Skin of body (tissue), 2 donors: ENCODE data around the gene ERMARD. TPM values are rescaled to one million over a fixed set of nuclear protein-coding genes. Genes with fewer than 3 reads are reported as not detected.
"Not testable (repeated sequence)": the region's sequence is repeated elsewhere in the genome, so short reads cannot be mapped to it uniquely, and the experiment has no call there.

Experiments used
- DNase-seq: peaks from one replicate; lab custom pipeline; 2025; lab: John Stamatoyannopoulos, UW
- total RNA-seq: library from RNA; depleted of rRNA; stranded (reverse); fragments of >200 nt; gene quantifications from one replicate; pipeline ENCODE4 v1.2.3, GENCODE V29; 2014

ERMARD gene
- total RNA-seq, 1 donor from 2014 or later = 18.7 TPM

GRCh38 chr6:169738204-169738975, 13.0 kb upstream of the ERMARD start:
- DNase-seq = no peak

- DNase-seq = no peak
These were observed 12.4 kb upstream of the ERMARD start for GRCh38 chr6:169738976-169739529.

- no peak for DNase-seq
These were observed 10.1 kb upstream of the ERMARD start for GRCh38 chr6:169741344-169741743.

GRCh38 chr6:169745405-169745804, 6.0 kb upstream of the ERMARD start:
- no peak for DNase-seq

GRCh38 chr6:169746556-169746955, 4.9 kb upstream of the ERMARD start:
- no peak for DNase-seq

GRCh38 chr6:169752074-169752623, 727 bp downstream of the ERMARD start:
- DNase-seq = peak; percentile 23

GRCh38 chr6:169755162-169755561, 3.7 kb downstream of the ERMARD start:
- DNase-seq = no peak

- DNase-seq = no peak
These were observed 11.9 kb downstream of the ERMARD start for GRCh38 chr6:169763308-169763707.

GRCh38 chr6:169763881-169764280, 12.5 kb downstream of the ERMARD start:
- DNase-seq = no peak

- not testable (repeated sequence) for DNase-seq
These were observed 14.4 kb downstream of the ERMARD start for GRCh38 chr6:169765789-169766188.

GRCh38 chr6:169766232-169766631, 14.8 kb downstream of the ERMARD start:
- no peak for DNase-seq

GRCh38 chr6:169766921-169767736, 15.7 kb downstream of the ERMARD start:
- DNase-seq = no peak

GRCh38 chr6:169774347-169774746, 22.9 kb downstream of the ERMARD start:
- DNase-seq = no peak

- DNase-seq = no peak
These were observed 23.9 kb downstream of the ERMARD start for GRCh38 chr6:169775321-169775720.

GRCh38 chr6:169776379-169776778, 25.0 kb downstream of the ERMARD start:
- no peak for DNase-seq

GRCh38 chr6:169777896-169778295, 26.5 kb downstream of the ERMARD start:
- DNase-seq = no peak

- DNase-seq = no peak
These were observed 27.2 kb downstream of the ERMARD start for GRCh38 chr6:169778646-169779045.

GRCh38 chr6:169779092-169779815, 27.8 kb downstream of the ERMARD start:
- DNase-seq = no peak

GRCh38 chr6:169779896-169780295, 28.5 kb downstream of the ERMARD start:
- DNase-seq = no peak

- DNase-seq = no peak
These were observed 29.2 kb downstream of the ERMARD start for GRCh38 chr6:169780571-169781091.

GRCh38 chr6:169782966-169783365, 31.5 kb downstream of the ERMARD start:
- DNase-seq = no peak
